Neural cell (in vitro differentiated cells): ENCODE results near the gene THOP1.

Experiments used
- EP300 ChIP-seq: fragments of 450-650 bp; conservative IDR thresholded peaks from 2 replicates; pipeline ENCODE4 v1.6.1; 2014; ENCODE audit warnings: antibody characterized with exemption, mild to moderate bottlenecking, moderate library complexity; ENCODE audit not compliant: poor library complexity, severe bottlenecking
- EZH2 ChIP-seq: fragments of 200-600, 300-800 bp; shearing (Covaris generic), sonication (generic); IDR thresholded peaks from 2 replicates; pipeline ENCODE4 v1.6.1; 2014; ENCODE audit warnings: antibody characterized with exemption, low read length, borderline replicate concordance, mild to moderate bottlenecking; ENCODE audit not compliant: insufficient read depth, poor library complexity, severe bottlenecking
- MXI1 ChIP-seq: fragments of 450-650 bp; conservative IDR thresholded peaks from 2 replicates; pipeline ENCODE4 v1.6.1; 2014; ENCODE audit warnings: antibody characterized with exemption, mild to moderate bottlenecking; ENCODE audit not compliant: poor library complexity, severe bottlenecking
- RAD21 ChIP-seq: fragments of 450-650 bp; conservative IDR thresholded peaks from 2 replicates; pipeline ENCODE4 v1.6.1; 2014; ENCODE audit warnings: antibody characterized with exemption, mild to moderate bottlenecking, moderate library complexity
- SMC3 ChIP-seq: fragments of 450-650 bp; conservative IDR thresholded peaks from 2 replicates; pipeline ENCODE4 v1.6.1; 2014; ENCODE audit warnings: antibody characterized with exemption, mild to moderate bottlenecking, moderate library complexity; ENCODE audit not compliant: poor library complexity
- TAF1 ChIP-seq: IDR thresholded peaks from 2 replicates; pipeline ENCODE4 v1.6.1; 2012; ENCODE audit warnings: low read depth
- TF ChIP-seq, protein P1 (sequence below): fragments of 450-650 bp; IDR thresholded peaks from 2 replicates; pipeline ENCODE4 v1.5.1; 2014; ENCODE audit warnings: antibody characterized with exemption, mild to moderate bottlenecking, moderate library complexity; ENCODE audit not compliant: poor library complexity, severe bottlenecking
- TF ChIP-seq, protein P2 (sequence below): IDR thresholded peaks from 2 replicates; pipeline ENCODE4 v1.6.1; 2012; ENCODE audit warnings: borderline replicate concordance

DNA sequence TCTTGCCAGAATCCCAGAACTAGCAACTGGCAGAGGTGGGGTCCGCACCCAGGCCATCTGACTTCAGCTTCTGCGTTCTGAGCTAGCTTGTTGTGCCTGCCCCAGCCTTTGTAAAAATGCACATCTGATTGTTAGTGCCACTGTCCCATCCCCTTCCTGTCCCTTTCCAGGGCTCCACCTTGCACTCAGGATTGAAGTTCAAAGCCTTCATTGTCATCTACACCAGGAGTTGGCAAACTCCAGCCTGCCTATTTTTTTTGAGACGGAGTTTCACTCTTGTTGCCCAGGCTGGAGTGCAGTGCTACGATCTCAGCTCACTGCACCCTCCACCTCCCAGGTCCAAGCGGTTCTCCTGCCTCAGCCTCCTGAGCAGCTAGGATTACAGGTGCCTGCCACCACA is 2.9 kb downstream of the THOP1 start:
- TF ChIP-seq, protein P1, sequence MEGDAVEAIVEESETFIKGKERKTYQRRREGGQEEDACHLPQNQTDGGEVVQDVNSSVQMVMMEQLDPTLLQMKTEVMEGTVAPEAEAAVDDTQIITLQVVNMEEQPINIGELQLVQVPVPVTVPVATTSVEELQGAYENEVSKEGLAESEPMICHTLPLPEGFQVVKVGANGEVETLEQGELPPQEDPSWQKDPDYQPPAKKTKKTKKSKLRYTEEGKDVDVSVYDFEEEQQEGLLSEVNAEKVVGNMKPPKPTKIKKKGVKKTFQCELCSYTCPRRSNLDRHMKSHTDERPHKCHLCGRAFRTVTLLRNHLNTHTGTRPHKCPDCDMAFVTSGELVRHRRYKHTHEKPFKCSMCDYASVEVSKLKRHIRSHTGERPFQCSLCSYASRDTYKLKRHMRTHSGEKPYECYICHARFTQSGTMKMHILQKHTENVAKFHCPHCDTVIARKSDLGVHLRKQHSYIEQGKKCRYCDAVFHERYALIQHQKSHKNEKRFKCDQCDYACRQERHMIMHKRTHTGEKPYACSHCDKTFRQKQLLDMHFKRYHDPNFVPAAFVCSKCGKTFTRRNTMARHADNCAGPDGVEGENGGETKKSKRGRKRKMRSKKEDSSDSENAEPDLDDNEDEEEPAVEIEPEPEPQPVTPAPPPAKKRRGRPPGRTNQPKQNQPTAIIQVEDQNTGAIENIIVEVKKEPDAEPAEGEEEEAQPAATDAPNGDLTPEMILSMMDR: no peak
- TF ChIP-seq, protein P2, sequence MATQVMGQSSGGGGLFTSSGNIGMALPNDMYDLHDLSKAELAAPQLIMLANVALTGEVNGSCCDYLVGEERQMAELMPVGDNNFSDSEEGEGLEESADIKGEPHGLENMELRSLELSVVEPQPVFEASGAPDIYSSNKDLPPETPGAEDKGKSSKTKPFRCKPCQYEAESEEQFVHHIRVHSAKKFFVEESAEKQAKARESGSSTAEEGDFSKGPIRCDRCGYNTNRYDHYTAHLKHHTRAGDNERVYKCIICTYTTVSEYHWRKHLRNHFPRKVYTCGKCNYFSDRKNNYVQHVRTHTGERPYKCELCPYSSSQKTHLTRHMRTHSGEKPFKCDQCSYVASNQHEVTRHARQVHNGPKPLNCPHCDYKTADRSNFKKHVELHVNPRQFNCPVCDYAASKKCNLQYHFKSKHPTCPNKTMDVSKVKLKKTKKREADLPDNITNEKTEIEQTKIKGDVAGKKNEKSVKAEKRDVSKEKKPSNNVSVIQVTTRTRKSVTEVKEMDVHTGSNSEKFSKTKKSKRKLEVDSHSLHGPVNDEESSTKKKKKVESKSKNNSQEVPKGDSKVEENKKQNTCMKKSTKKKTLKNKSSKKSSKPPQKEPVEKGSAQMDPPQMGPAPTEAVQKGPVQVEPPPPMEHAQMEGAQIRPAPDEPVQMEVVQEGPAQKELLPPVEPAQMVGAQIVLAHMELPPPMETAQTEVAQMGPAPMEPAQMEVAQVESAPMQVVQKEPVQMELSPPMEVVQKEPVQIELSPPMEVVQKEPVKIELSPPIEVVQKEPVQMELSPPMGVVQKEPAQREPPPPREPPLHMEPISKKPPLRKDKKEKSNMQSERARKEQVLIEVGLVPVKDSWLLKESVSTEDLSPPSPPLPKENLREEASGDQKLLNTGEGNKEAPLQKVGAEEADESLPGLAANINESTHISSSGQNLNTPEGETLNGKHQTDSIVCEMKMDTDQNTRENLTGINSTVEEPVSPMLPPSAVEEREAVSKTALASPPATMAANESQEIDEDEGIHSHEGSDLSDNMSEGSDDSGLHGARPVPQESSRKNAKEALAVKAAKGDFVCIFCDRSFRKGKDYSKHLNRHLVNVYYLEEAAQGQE: no peak
- TF ChIP-seq EZH2: no peak
- TF ChIP-seq SMC3: no peak
- TF ChIP-seq RAD21: no peak
- no peak for TF ChIP-seq TAF1
- no peak for TF ChIP-seq EP300
- no peak for TF ChIP-seq MXI1
